ENCODE measurements around the gene TPSAB1. TPM values are rescaled to one million over a fixed set of nuclear protein-coding genes. Genes with fewer than 3 reads are reported as not detected.

The TPSAB1 gene
- total and polyA plus RNA-seq, 2 donors (not counting 3 experiments of a cell fraction or from before 2014, with no cell fraction given): not detected

DNA sequence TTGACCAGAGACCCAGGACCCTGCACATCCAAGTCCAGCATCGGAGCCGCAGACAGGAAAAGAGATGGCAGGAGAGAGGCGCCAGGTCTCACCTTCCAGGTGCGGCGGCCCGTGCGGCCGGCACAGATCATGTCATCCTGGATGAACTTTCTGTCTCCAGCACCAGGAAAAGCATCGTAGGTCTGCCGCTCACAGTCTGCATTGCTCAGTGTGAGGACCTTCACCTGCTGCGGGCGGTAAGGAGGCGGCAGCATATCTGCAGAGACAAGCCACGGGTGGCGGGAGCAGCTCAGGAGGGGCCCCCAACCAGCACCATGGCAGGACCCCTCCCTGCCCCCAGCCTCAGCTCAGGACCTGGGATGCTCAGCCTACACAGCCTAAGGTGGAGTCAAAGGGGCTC, 33.3 kb downstream of the TPSAB1 start:
- TF ChIP-seq JUN (IDR thresholded peaks at IDR 0.05; ENCODE audit: borderline replicate concordance, insufficient read depth, insufficient read length, low read depth) (no peak), MYC (IDR thresholded peaks at IDR 0.05; ENCODE audit: low read depth, low read length) (no peak), MAX (IDR thresholded peaks at IDR 0.05; ENCODE audit: insufficient read depth, insufficient read length) (no peak), GATA2 (IDR thresholded peaks at IDR 0.05; ENCODE audit: insufficient read depth, insufficient read length, low read depth, low read length) (no peak), FOS (IDR thresholded peaks at IDR 0.05; ENCODE audit: borderline replicate concordance, insufficient read depth, low read length) (no peak), POLR2A (IDR thresholded peaks at IDR 0.05; ENCODE audit: low read depth, low read length) (no peak), EZH2 (IDR thresholded peaks at IDR 0.05; ENCODE audit: borderline replicate concordance, low read depth, low read length, severe bottlenecking) (no peak), POLR2AphosphoS5 (IDR thresholded peaks at IDR 0.05; ENCODE audit: insufficient read depth, low read depth, low read length) (no peak)
- TF ChIP-seq, protein P1, sequence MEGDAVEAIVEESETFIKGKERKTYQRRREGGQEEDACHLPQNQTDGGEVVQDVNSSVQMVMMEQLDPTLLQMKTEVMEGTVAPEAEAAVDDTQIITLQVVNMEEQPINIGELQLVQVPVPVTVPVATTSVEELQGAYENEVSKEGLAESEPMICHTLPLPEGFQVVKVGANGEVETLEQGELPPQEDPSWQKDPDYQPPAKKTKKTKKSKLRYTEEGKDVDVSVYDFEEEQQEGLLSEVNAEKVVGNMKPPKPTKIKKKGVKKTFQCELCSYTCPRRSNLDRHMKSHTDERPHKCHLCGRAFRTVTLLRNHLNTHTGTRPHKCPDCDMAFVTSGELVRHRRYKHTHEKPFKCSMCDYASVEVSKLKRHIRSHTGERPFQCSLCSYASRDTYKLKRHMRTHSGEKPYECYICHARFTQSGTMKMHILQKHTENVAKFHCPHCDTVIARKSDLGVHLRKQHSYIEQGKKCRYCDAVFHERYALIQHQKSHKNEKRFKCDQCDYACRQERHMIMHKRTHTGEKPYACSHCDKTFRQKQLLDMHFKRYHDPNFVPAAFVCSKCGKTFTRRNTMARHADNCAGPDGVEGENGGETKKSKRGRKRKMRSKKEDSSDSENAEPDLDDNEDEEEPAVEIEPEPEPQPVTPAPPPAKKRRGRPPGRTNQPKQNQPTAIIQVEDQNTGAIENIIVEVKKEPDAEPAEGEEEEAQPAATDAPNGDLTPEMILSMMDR (IDR thresholded peaks at IDR 0.05; ENCODE audit: extremely low read depth in 1 of 2, insufficient read depth in 1 of 2, low read depth in 1 of 2, low read length in 2 of 2): no peak
- Histone ChIP-seq H3K4me2 (ENCODE audit: insufficient read depth, low read length) (no peak overlapping the region), H3K4me1 (ENCODE audit: control insufficient read depth, extremely low read depth, insufficient read depth, low read length) (no peaks in the 10 kb centered on the region), H4K20me1 (replicated peaks; ENCODE audit: control insufficient read depth, extremely low read depth, insufficient read depth, low read length) (no peaks in the 10 kb centered on the region), H3K36me3 (ENCODE audit: control insufficient read depth in 2 of 2, extremely low read depth in 1 of 2, insufficient read depth in 2 of 2, low read length in 2 of 2) (no peaks in the 10 kb centered on the region), H3K9ac (replicated peaks; ENCODE audit: extremely low read depth, insufficient read depth, low read length) (no peak overlapping the region), H3K79me2 (ENCODE audit: control insufficient read depth, insufficient read depth, low read length) (no peaks in the 10 kb centered on the region), H3K9me3 (replicated peaks; ENCODE audit: control insufficient read depth, insufficient read depth, low read length) (no peaks in the 10 kb centered on the region), H3K4me3 (replicated peaks in 1 of 3; ENCODE audit: insufficient read depth in 1 of 3, low read depth in 1 of 3, low read length in 3 of 3) (no peak overlapping the region), H3K9me1 (replicated peaks; ENCODE audit: control insufficient read depth, extremely low read depth, insufficient read depth, low read length) (no peaks in the 10 kb centered on the region), H3K27ac (ENCODE audit: insufficient read depth, low read depth, low read length) (no peak overlapping the region), H2AFZ (ENCODE audit: low read depth, low read length) (no peak overlapping the region), H3K27me3 (ENCODE audit: control insufficient read depth in 2 of 2, insufficient read depth in 2 of 2, low read length in 2 of 2) (no peaks in the 10 kb centered on the region)
- DNase-seq (ENCODE audit: low read depth, low spot score): no peak
- no TSS peak for BruUV-seq (replicated peaks)
- ChIA-PET CTCF (interaction anchor here (0.6 to 1.4 kb wide), 2 partner anchors 13 to 628 kb away, joined by 3 read pairs; no protein-coding TSS in a partner anchor), POLR2A (no interaction called here)
- dilution Hi-C loops (cut with MboI; ENCODE audit: extremely low pct_ligation_motif_present, low sequenced_read_pairs) (no loop called here), intact Hi-C loops (cut with micrococcal nuclease) (no loop called here)
- FAIRE-seq: no peak
